HG02973 (cell line): ENCODE measurements around the gene WASHC3.
A peak's percentile ranks its signal among the peaks of the same experiment; 100 is the strongest.
"Not testable (repeated sequence)": the region's sequence is repeated elsewhere in the genome, so short reads cannot be mapped to it uniquely, and the experiment has no call there.

ENCODE experiments used
- ATAC-seq: cut with Tn5 transposase; IDR thresholded peaks from one replicate; pipeline ENCODE4 v1.9.1; 2021; ENCODE audit warnings: moderate library complexity; ENCODE audit not compliant: unreplicated experiment

The WASHC3 gene

GRCh38 chr12:102051431-102051965 is 10.3 kb downstream of the WASHC3 start:
- no peak for ATAC-seq

DNA sequence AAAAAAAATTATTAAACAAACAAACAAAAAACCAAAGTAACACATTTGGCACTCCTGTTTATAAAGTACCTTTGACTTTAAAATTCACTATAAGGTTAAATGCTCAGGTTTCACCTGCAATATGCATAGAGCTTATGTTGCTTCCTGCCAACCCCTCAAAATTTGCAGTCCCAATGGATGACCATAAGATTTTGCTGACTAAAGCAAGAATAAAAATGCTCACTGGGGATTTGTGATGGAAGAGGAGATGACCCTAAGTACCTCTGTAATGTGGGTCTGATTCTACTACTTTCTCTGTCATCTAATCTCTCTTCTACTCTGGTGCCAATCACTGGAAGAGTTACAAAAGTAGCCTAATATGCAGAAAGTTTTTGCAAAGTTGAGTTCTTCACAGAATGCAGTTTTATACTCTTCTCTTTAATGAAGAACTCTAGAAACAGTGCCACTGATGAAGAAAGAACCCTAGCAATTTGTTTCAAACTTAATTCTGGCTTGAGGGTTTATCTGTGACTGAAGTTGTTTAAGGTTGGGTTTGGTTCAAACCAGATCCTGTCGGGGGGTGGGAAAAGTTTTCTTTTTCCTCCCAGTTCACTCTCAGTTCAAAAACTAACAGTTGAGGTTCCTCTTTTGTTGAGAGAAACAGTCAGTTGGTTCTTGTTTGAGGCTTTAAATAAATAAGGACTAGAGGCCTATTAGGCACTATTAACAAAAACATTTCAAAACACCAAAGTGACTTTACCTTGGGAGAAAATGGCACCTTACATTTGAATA is 10.9 kb downstream of the WASHC3 start:
- no peak for ATAC-seq

- ATAC-seq = peak; percentile 78
Observed at GRCh38 chr12:102043928-102044327, 17.9 kb downstream of the WASHC3 start.

- ATAC-seq = no peak
Observed at GRCh38 chr12:102033991-102034745, 27.6 kb downstream of the WASHC3 start.

GRCh38 chr12:102031852-102032251 is 29.9 kb downstream of the WASHC3 start:
- no peak for ATAC-seq

DNA sequence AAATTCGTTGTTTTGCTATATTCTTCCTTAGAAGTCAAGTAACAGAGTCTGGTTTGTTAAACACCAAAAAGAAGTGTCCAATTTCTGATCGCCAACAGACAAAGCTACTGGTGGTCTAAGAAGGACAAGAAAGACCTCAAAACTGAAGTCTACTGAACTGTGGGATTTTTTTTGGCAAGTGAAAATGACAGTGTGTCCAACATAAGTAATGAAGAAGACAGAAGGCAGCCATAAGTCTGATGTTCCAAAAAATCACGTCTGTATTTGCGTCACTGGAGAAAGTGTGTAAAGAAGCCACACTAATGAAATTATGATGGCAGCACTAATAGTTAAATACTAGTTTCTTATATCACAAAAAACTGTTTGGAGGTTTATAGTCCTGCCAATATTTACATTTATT is 32.6 kb downstream of the WASHC3 start:
- ATAC-seq = no peak

- ATAC-seq = no peak
Observed at GRCh38 chr12:102026728-102027127, 35.1 kb downstream of the WASHC3 start.

DNA sequence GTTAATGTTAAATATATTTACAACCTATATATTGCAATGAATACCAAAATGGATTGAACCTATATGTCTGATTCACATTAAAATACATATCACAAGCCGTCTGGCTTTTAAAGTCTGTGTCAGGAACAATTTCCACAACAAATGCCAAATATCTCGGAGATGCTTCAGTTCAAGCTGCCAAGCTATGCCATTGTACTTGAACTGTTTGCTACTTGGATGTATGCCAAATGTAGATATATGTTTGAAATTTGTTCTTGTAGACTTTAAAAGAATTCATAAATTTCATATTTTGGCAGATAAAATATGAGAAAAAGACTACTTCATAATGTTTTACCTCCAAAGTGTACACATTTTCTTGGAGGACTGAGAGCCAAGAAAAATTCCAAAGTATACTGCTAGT is 37.0 kb downstream of the WASHC3 start:
- no peak for ATAC-seq

DNA sequence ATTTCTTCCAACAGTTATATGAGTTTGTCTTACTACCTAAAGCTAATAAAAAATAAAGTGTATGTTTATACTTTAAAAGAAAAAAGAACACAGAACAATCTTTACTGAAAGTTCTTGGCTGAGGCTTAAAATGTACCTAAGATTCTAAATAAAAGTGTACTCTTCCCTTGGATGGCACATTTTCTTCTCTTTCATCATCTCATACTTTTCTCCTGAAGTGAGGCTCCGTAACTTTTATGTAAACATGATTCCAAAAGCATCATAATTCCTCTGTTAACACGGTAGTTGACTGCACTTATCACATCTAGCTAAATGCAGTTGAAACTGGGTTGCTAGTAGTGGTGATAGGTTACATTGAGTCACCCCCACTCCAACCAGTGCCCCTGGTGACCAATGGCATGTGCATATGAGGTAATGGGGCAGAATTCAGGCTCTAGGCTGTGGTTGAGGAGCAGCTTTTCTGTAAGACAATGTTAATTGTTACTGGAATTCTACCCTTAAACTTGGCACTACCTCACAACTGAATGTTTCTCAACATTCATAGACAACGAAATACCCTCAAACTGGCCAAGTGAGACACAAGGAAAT is 38.4 kb downstream of the WASHC3 start:
- no peak for ATAC-seq

DNA sequence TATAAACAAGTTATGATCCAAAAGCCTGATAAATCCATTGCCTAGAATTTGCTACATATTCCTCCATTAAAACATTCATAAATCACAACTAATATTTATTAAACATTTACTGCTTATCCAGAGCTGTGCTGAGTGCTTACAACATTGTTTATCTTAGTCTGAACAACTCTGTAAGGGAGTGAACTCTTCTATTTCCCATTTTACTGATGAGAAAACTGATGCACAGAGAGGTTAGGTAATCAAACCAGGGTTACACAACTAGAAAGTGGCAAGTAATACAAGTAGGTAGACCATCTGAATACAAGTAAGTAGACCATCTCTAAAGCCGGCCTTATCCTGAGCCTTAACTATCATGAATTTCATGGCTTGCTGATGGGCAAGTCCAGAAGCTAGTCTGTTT is 39.5 kb downstream of the WASHC3 start:
- ATAC-seq = no peak

GRCh38 chr12:102021540-102022246 is 40.1 kb downstream of the WASHC3 start:
- no peak for ATAC-seq

GRCh38 chr12:102018607-102019006 is 43.2 kb downstream of the WASHC3 start:
- ATAC-seq = not testable (repeated sequence)

DNA sequence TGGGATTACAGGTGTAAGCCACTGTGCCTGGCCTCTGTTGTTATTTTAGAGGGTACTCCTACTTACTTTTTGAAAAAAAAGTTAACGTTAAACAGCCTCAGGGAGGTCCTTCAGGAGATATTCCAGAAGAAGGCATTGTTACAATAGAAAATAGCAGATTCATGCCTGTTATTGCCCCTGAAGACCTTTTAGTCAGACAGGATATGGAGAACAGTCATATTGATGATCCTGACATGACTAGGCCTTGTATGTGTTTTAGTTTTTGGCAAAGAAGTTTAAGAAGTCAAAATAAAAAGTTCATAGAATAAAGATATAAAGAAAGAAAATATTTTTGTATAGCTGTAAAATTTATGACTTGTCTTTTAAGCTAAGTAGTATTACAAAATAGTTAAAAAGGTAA is 45.3 kb downstream of the WASHC3 start:
- no peak for ATAC-seq

GRCh38 chr12:102010265-102010994 is 51.4 kb downstream of the WASHC3 start:
- ATAC-seq = peak; percentile 91

- peak; percentile 4 for ATAC-seq
Observed at GRCh38 chr12:102009796-102010195, 52.0 kb downstream of the WASHC3 start.

GRCh38 chr12:102008615-102009126 is 53.1 kb downstream of the WASHC3 start:
- no peak for ATAC-seq

DNA sequence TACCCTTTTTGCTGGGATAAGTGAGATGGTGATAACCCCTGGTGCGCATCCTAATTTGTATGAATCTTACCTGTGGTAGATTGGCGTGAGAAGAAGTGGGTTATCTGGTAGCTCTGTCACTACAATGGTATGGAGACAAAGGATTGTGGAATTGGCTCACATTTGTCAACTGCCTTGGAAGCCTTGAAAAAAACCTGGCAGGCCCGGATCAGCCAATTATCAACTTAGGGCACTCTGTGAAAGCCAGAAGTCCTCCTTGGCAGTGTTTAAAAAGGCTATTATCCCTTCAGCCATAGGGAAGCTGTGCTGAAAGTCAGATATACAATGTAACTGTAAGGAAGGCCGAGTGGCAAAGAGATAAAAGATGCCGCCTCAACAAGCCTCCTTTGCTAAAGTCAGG is 56.5 kb downstream of the WASHC3 start:
- ATAC-seq = no peak

DNA sequence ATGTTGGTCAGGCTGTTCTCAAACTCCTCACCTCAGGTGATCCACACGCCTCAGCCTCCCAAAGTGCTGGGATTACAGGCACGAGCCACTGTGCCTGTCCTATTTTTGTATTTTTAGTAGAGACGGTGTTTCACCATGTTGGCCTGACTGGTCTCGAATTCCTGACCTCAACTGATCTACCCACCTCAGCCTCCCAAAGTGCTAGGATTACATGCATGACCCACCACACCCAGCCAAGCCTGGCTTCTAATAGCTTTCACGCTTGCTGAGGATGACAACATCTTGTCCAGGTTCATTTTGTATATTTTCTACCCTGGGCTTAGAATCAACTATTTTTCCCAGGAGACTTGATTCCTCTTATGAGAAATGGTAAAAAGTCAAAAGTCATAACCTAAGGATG is 64.7 kb downstream of the WASHC3 start:
- ATAC-seq = no peak

GRCh38 chr12:101995684-101996083 is 66.1 kb downstream of the WASHC3 start:
- no peak for ATAC-seq

GRCh38 chr12:101992091-101992490 is 69.7 kb downstream of the WASHC3 start:
- ATAC-seq = no peak
